HCT116 (cell line): ENCODE results near the gene AKAP13. TPM values are rescaled to one million over a fixed set of nuclear protein-coding genes. Genes with fewer than 3 reads are reported as not detected.

Source experiments
- ATAC-seq: fragments of 200-7000 bp; cut with Tn5 transposase; 2 replicates; pipeline ENCODE4 v1.9.1; 2020; ENCODE audit warnings: mild to moderate bottlenecking, moderate library complexity
- BruUV-seq: library from RNA; stranded (reverse); fragments of 400-500 nt; replicated peaks from 2 replicates; lab custom pipeline; 2021; lab: Mats Ljungman, UMichigan
- CTCF ChIA-PET: fragments of 300-600 bp; sonication (Branson Sonifier 250); formaldehyde crosslinking; loops from one replicate; lab custom pipeline; 2021; ENCODE audit warnings: antibody characterized with exemption; lab: Charles Lee
- POLR2A ChIA-PET: fragments of 300-600, 350-600 bp; sonication (Branson Sonifier 250); formaldehyde crosslinking; loops from one replicate; lab custom pipeline; 2021; ENCODE audit warnings: antibody characterized with exemption; lab: Charles Lee
- RAD21 ChIA-PET, 2 experiments: fragments of 300-600 bp; sonication (Branson Sonifier 250); formaldehyde crosslinking; loops; one replicate each; lab custom pipeline; 2023; ENCODE audit warnings: low total read pairs in 2 of 2; ENCODE audit not compliant: uncharacterized antibody in 2 of 2, unreplicated experiment in 2 of 2, low non-redundant PET in 1 of 2; lab: Charles Lee
- DNase-seq: peaks from one replicate; pipeline ENCODE4 v3.0.0-alpha.2; 2010; ENCODE audit warnings: low read depth, low spot score
- H2AFZ ChIP-seq: fragments of 200-600 bp; shearing (Covaris generic), sonication (generic); 2 replicates; pipeline ENCODE4 v1.6.1; 2017; ENCODE audit warnings: low read depth, mixed run types, mixed read lengths, antibody characterized with exemption, low read length; ENCODE audit not compliant: poor library complexity, severe bottlenecking
- H3K27ac ChIP-seq: 2 replicates; pipeline ENCODE4 v1.5.1; 2012; ENCODE audit warnings: low read depth, low read length
- H3K27me3 ChIP-seq: fragments of 200-600 bp; sonication (generic); 2 replicates; pipeline ENCODE4 v1.6.1; 2016; ENCODE audit warnings: mixed run types, low read length, mixed read lengths; ENCODE audit not compliant: insufficient read depth
- H3K36me3 ChIP-seq, 2 experiments: fragments of 200-500 bp in 1 of 2; fragments of 200-600 bp in 1 of 2; sonication (Bioruptor generic) in 1 of 2; sonication (generic) in 1 of 2; 2 replicates each; pipeline versions ENCODE4 v1.5.1 to v1.6.1; 2014 to 2016; ENCODE audit warnings: low read length in 2 of 2, inconsistent platforms in 1 of 2, mixed read lengths in 1 of 2, mixed run types in 1 of 2; ENCODE audit not compliant: insufficient read depth in 2 of 2, control insufficient read depth in 1 of 2
- H3K4me1 ChIP-seq, 2 experiments: fragments of 200-600 bp in 1 of 2; sonication (generic) in 1 of 2; 2 replicates each; pipeline versions ENCODE4 v1.5.1 to v1.6.1; 2012 to 2017; ENCODE audit warnings: low read length in 2 of 2, inconsistent platforms in 1 of 2, mild to moderate bottlenecking in 1 of 2, mixed read lengths in 1 of 2, mixed run types in 1 of 2, moderate library complexity in 1 of 2; ENCODE audit not compliant: insufficient read depth in 2 of 2, control insufficient read depth in 1 of 2
- H3K4me2 ChIP-seq: fragments of 200-600 bp; sonication (generic); 2 replicates; pipeline ENCODE4 v1.6.1; 2017; ENCODE audit warnings: mixed run types, low read length, mixed read lengths
- H3K4me3 ChIP-seq, 2 experiments: fragments of 200-600 bp in 1 of 2; sonication (generic) in 1 of 2; replicated peaks in 1 of 2; 2 replicates each; pipeline ENCODE4 v1.5.1; 2011 to 2016; ENCODE audit warnings: low read length in 2 of 2, control low read depth in 1 of 2, low read depth in 1 of 2, mild to moderate bottlenecking in 1 of 2, mixed read lengths in 1 of 2, mixed run types in 1 of 2
- H3K79me2 ChIP-seq: fragments of 200-600 bp; sonication (generic); 2 replicates; pipeline ENCODE4 v1.6.1; 2017; ENCODE audit warnings: mild to moderate bottlenecking, mixed run types, low read length, moderate library complexity, mixed read lengths; ENCODE audit not compliant: insufficient read depth
- H3K9ac ChIP-seq: fragments of 200-600 bp; sonication (generic); 2 replicates; pipeline ENCODE4 v1.6.1; 2016; ENCODE audit warnings: low read length, mixed read lengths
- H3K9me2 ChIP-seq: fragments of 200-600 bp; sonication (generic), shearing (Covaris generic); 2 replicates; pipeline ENCODE4 v1.6.1; 2017; ENCODE audit warnings: mixed run types, mild to moderate bottlenecking, moderate library complexity; ENCODE audit not compliant: insufficient read depth
- H3K9me3 ChIP-seq, 2 experiments: fragments of 200-500 bp in 1 of 2; fragments of 200-600 bp in 1 of 2; sonication (Bioruptor generic) in 1 of 2; sonication (generic) in 1 of 2; 2 replicates each; pipeline ENCODE4 v1.6.1; 2014 to 2017; ENCODE audit warnings: low read length in 2 of 2, mixed read lengths in 2 of 2, inconsistent platforms in 1 of 2, low read depth in 1 of 2, mild to moderate bottlenecking in 1 of 2, mixed run types in 1 of 2, moderate library complexity in 1 of 2; ENCODE audit not compliant: control insufficient read depth in 1 of 2, insufficient read depth in 1 of 2
- H4K20me1 ChIP-seq: fragments of 200-600 bp; sonication (generic), shearing (Covaris generic); 2 replicates; pipeline ENCODE4 v1.6.1; 2017; ENCODE audit warnings: mixed run types, mild to moderate bottlenecking, moderate library complexity; ENCODE audit not compliant: insufficient read depth
- CEBPB ChIP-seq: IDR thresholded peaks from 2 replicates; pipeline ENCODE4 v1.6.1; 2012; ENCODE audit warnings: low read depth
- EGR1 ChIP-seq: IDR thresholded peaks from 2 replicates; pipeline ENCODE4 v1.6.1; 2012; ENCODE audit warnings: low read depth
- ELF1 ChIP-seq: IDR thresholded peaks from 2 replicates; pipeline ENCODE4 v1.6.1; 2012; ENCODE audit warnings: low read depth, borderline replicate concordance
- EZH2 ChIP-seq: fragments of 200-600 bp; sonication (generic); IDR thresholded peaks from 2 replicates; pipeline ENCODE4 v1.6.1; 2017; ENCODE audit warnings: antibody characterized with exemption, mixed run types
- EZH2phosphoT487 ChIP-seq: fragments of 200-600 bp; IDR thresholded peaks from 2 replicates; pipeline ENCODE4 v1.6.1; 2018; ENCODE audit warnings: antibody characterized with exemption, borderline replicate concordance
- FOSL1 ChIP-seq: IDR thresholded peaks from 2 replicates; pipeline ENCODE4 v1.6.1; 2012; ENCODE audit warnings: low read depth
- JUND ChIP-seq: IDR thresholded peaks from 2 replicates; pipeline ENCODE4 v1.6.1; 2012
- POLR2AphosphoS5 ChIP-seq: IDR thresholded peaks from 2 replicates; pipeline ENCODE4 v1.6.1; 2011; ENCODE audit warnings: mild to moderate bottlenecking, low read depth, low read length, moderate library complexity
- SIN3A ChIP-seq: IDR thresholded peaks from 2 replicates; pipeline ENCODE4 v1.6.1; 2012; ENCODE audit warnings: low read depth
- SP1 ChIP-seq: IDR thresholded peaks from 2 replicates; pipeline ENCODE4 v1.6.1; 2012; ENCODE audit warnings: low read depth
- TCF7L2 ChIP-seq: IDR thresholded peaks from 2 replicates; pipeline ENCODE4 v1.7.0; 2011; ENCODE audit warnings: borderline replicate concordance, inconsistent platforms; ENCODE audit not compliant: insufficient read depth, insufficient read length; ENCODE audit errors: extremely low read depth
- ZFX ChIP-seq: fragments of 450-650 bp; IDR thresholded peaks from 2 replicates; pipeline ENCODE4 v1.6.1; 2017
- intact Hi-C: fragments of 100-400 bp; cut with micrococcal nuclease; formaldehyde crosslinking; loops from 2 replicates; pipeline ENCODE4 v1.10.0; 2022
- total RNA-seq: library from RNA; stranded (reverse); gene quantifications from one replicate; pipeline ENCODE4 v1.2.1, GENCODE V29; 2021; ENCODE audit not compliant: unreplicated experiment
- TF ChIP-seq, protein P1 (sequence below): IDR thresholded peaks from 2 replicates; pipeline ENCODE4 v1.6.1; 2012
- TF ChIP-seq, protein P2 (sequence below): IDR thresholded peaks from 2 replicates; pipeline ENCODE4 v1.6.1; 2012
- TF ChIP-seq, protein P3 (sequence below), 3 experiments: fragments of 200-600 bp in 1 of 3; sonication (generic) in 1 of 3; IDR thresholded peaks in 2 of 3; conservative IDR thresholded peaks in 1 of 3; 2 replicates each; pipeline ENCODE4 v1.5.1; 2012 to 2017; ENCODE audit warnings: low read depth in 2 of 3, low read length in 2 of 3, antibody characterized with exemption in 1 of 3, borderline replicate concordance in 1 of 3, control low read depth in 1 of 3, mild to moderate bottlenecking in 1 of 3, mixed read lengths in 1 of 3, mixed run types in 1 of 3, moderate library complexity in 1 of 3; ENCODE audit not compliant: insufficient read depth in 1 of 3

The AKAP13 gene
- total RNA-seq, 1 experiment from 2014 or later: 43.1 TPM

DNA sequence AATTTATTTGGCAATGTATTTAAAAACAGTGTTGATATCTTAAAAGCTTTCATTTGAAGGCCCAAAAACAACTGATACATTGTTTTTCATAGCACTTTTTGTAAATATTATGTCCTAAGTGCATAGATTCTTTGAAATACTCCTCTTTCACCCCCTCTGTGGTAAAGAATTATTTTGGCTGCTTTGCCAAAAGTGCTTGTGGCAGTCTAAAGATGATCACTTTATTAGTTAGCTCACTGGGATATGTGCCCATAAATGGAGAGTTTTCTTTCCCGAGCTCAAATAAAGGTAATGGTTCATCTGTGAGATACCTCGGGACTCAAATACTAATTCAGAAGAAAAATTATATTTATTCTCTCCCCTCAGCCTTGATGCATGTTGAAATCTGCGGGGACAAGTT lies 16.7 kb downstream of the AKAP13 start:
- ChIA-PET POLR2A (no interaction called here), CTCF (no interaction called here), RAD21 (no interaction called here)
- Histone ChIP-seq H3K9me3 (no peaks in the 10 kb centered on the region), H3K79me2 (peaks cover 95% of the 10 kb centered on the region), H3K4me1 (peaks cover 30 to 36% of the 10 kb centered on the region in 2 experiments), H3K27me3 (no peaks in the 10 kb centered on the region), H3K9me2 (no peaks in the 10 kb centered on the region), H3K4me3 (no peak overlapping the region), H3K4me2 (no peak overlapping the region), H3K9ac (no peak overlapping the region), H3K27ac (no peak overlapping the region), H2AFZ (no peak overlapping the region), H3K36me3 (no peaks in the 10 kb centered on the region), H4K20me1 (no peaks in the 10 kb centered on the region)
- TF ChIP-seq TCF7L2 (no peak), EZH2phosphoT487 (no peak), ELF1 (no peak), FOSL1 (no peak), POLR2AphosphoS5 (no peak), SIN3A (no peak), EGR1 (no peak), JUND (no peak), EZH2 (no peak), SP1 (no peak), CEBPB (no peak), ZFX (no peak)
- TF ChIP-seq, protein P1, sequence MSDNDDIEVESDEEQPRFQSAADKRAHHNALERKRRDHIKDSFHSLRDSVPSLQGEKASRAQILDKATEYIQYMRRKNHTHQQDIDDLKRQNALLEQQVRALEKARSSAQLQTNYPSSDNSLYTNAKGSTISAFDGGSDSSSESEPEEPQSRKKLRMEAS: no peak
- TF ChIP-seq, protein P2, sequence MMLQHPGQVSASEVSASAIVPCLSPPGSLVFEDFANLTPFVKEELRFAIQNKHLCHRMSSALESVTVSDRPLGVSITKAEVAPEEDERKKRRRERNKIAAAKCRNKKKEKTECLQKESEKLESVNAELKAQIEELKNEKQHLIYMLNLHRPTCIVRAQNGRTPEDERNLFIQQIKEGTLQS: no peak
- TF ChIP-seq, protein P3, sequence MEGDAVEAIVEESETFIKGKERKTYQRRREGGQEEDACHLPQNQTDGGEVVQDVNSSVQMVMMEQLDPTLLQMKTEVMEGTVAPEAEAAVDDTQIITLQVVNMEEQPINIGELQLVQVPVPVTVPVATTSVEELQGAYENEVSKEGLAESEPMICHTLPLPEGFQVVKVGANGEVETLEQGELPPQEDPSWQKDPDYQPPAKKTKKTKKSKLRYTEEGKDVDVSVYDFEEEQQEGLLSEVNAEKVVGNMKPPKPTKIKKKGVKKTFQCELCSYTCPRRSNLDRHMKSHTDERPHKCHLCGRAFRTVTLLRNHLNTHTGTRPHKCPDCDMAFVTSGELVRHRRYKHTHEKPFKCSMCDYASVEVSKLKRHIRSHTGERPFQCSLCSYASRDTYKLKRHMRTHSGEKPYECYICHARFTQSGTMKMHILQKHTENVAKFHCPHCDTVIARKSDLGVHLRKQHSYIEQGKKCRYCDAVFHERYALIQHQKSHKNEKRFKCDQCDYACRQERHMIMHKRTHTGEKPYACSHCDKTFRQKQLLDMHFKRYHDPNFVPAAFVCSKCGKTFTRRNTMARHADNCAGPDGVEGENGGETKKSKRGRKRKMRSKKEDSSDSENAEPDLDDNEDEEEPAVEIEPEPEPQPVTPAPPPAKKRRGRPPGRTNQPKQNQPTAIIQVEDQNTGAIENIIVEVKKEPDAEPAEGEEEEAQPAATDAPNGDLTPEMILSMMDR (IDR thresholded peaks at IDR 0.05 in 2 of 3, conservative IDR thresholded peaks at IDR 0.05 in 1 of 3; ENCODE audit: borderline replicate concordance in 1 of 3, insufficient read depth in 1 of 3, low read depth in 2 of 3, low read length in 2 of 3): no peak
- DNase-seq (no peak), ATAC-seq (no peak)
- no TSS peak for BruUV-seq
- intact Hi-C loops: no loop called here
